Psoas muscle (tissue), 8 donors: Measurements from ENCODE around the gene POLR3A. TPM values are rescaled to one million over a fixed set of nuclear protein-coding genes. Genes with fewer than 3 reads are reported as not detected.
A peak's percentile ranks its signal among the peaks of the same experiment; 100 is the strongest.

Experiments
- ATAC-seq, 4 donors: fragments of 200-7000 bp; cut with Tn5 transposase; one replicate each; pipeline ENCODE4 v1.9.1; 2020; ENCODE audit warnings: moderate library complexity in 3 of 4, mild to moderate bottlenecking in 2 of 4
- DNase-seq, 2 donors: peaks; one replicate each; pipeline ENCODE4 v3.0.0-alpha.2; 2020
- H3K27ac ChIP-seq: fragments of 200-600 bp; one replicate; pipeline ENCODE4 v1.8.0; 2022
- H3K27me3 ChIP-seq, 3 donors: fragments of 200-600 bp in 1 of 3; one replicate each; pipeline versions ENCODE4 v1.6.1 to v1.8.0; 2013 to 2022; ENCODE audit warnings: low read length in 2 of 3, mild to moderate bottlenecking in 2 of 3, moderate library complexity in 1 of 3; ENCODE audit not compliant: insufficient read depth in 3 of 3
- H3K36me3 ChIP-seq, 2 donors: fragments of 200-600 bp in 1 of 2; one replicate each; pipeline versions ENCODE4 v1.6.1 to v1.8.0; 2013 to 2022; ENCODE audit warnings: low read depth in 1 of 2, mild to moderate bottlenecking in 1 of 2, moderate library complexity in 1 of 2; ENCODE audit not compliant: insufficient read depth in 1 of 2
- H3K4me1 ChIP-seq: fragments of 200-600 bp; one replicate; pipeline ENCODE4 v1.8.0; 2022
- H3K4me3 ChIP-seq: fragments of 200-600 bp; one replicate; pipeline ENCODE4 v1.8.0; 2022; ENCODE audit warnings: mild to moderate bottlenecking
- H3K9me3 ChIP-seq: fragments of 200-600 bp; one replicate; pipeline ENCODE4 v1.8.0; 2022
- WGBS, 3 donors: extraction: QIAGEN DNeasy Blood & Tissue Kit; methylation state at CpG; one replicate each; pipeline versions ENCODE4 v1.1.6 to v1.1.7; 2013; 5-methylcytosine and 5-hydroxymethylcytosine counted together
- intact Hi-C, 2 donors: fragments of 100-400 bp; cut with DNase I; formaldehyde crosslinking; loops; one replicate each; pipeline versions ENCODE4 v1.11.0 to v1.14.2; 2022
- polyA plus RNA-seq, 3 donors: library from polyadenylated mRNA; stranded (reverse); fragments of 200-250 nt; gene quantifications; one replicate each; pipeline ENCODE4 v1.2.3, GENCODE V29; 2013
- total RNA-seq, 4 donors: library from RNA; stranded (reverse); fragmentation: NEBNext Ultra II Directional in 2 of 4; extraction: Animal tissue kit (Norgen Biotek cat#: 25700) in 2 of 4; gene quantifications; one replicate each; pipeline versions ENCODE4 v1.2.1 to v1.2.4, GENCODE V29; 2021 to 2023
- TF ChIP-seq, protein P1 (sequence below): fragments of 200-600 bp; IDR thresholded peaks from one replicate; pipeline ENCODE4 v1.8.0; 2022; ENCODE audit warnings: antibody characterized with exemption
- donor health status: healthy with polysubstance abuse.
- donor health status: DM: no; HTN: no; CAD: no; lungs with moderate emphysema.
- donor health status: Bipolar disorder and iron deficiency.
- donor health status: healthy.
- donor health status: DM: yes; HTN: yes; CAD: no.
- donor health status: DM: no; HTN: no; CAD: no.
- donor health status: DM: no; HTN: no; CAD: no.
- donor health status: DM: yes; HTN: yes; CAD: no.

POLR3A gene
- total and polyA plus RNA-seq, 7 donors = 5.2 to 16.5 (median 12.6) TPM

DNA sequence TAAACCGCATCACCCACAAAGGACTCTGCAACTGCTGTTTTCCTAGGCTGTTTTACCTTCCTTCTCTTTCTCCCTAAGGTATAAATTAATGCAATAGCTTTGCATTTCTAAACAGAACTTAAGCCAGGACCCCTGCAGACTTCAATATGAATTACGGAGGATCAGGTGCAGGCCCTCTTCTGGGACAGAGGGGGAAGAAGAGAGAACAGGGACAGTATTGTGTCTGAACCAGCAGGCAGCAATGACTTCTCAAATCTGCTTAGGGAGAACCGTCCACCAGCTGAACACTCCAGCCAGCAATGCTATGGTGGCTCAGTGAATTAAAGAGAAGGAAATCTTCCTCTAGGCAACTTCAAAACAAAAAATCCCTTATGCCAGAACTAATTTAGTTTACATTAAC is 35.7 kb downstream of the POLR3A start:
- DNase-seq (no peak), ATAC-seq (no peak)
- TF ChIP-seq, protein P1, sequence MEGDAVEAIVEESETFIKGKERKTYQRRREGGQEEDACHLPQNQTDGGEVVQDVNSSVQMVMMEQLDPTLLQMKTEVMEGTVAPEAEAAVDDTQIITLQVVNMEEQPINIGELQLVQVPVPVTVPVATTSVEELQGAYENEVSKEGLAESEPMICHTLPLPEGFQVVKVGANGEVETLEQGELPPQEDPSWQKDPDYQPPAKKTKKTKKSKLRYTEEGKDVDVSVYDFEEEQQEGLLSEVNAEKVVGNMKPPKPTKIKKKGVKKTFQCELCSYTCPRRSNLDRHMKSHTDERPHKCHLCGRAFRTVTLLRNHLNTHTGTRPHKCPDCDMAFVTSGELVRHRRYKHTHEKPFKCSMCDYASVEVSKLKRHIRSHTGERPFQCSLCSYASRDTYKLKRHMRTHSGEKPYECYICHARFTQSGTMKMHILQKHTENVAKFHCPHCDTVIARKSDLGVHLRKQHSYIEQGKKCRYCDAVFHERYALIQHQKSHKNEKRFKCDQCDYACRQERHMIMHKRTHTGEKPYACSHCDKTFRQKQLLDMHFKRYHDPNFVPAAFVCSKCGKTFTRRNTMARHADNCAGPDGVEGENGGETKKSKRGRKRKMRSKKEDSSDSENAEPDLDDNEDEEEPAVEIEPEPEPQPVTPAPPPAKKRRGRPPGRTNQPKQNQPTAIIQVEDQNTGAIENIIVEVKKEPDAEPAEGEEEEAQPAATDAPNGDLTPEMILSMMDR = no peak
- Histone ChIP-seq H3K4me1 (peaks cover 8% of the 10 kb centered on the region), H3K4me3 (no peak overlapping the region), H3K9me3 (no peaks in the 10 kb centered on the region), H3K27ac (no peak overlapping the region), H3K36me3 (peaks cover 0 to 68% of the 10 kb centered on the region in 2 donors), H3K27me3 (no peaks in the 10 kb centered on the region)
- intact Hi-C loops = no loop called here
- WGBS, 3 donors = 73 to 84% (median 82%) methylated on average over 3 of the region's 3 CpGs

DNA sequence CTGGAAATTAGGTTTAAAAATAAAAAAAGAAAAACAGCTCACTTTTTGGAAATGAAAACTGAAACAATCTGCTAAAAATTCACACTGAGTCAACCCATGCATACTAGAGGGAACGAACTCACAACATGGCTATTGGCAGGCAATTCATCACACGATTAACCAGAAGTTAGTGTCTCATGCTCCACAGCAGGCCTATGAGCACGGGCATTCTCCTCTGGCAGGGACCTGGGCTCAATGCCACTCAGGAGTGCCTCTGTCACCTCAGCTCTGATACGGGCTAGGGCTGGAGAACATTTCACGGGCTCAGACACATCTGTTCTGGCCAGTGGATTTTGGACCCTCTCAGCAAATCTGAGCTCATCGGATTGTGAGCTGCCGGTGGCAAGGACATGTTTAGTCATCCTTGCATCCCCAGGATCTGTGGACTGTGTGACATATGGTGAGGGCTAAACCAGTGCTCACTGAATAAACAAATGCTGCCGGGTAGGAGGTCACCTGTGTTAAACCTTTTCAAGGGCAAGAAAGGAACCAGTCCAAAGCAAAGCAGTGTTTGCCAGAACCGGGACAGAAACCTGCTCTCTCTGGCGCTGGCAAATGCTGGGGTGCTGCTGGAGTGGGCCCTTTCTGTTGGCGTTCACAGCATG is 40.1 kb downstream of the POLR3A start:
- peak; percentile 49 to 82 for DNase-seq
- H3K27ac ChIP-seq = peak overlapping the region; percentile 84
- H3K4me1 ChIP-seq = peaks cover 33% of the 10 kb centered on the region
- TF ChIP-seq, protein P1 = no peak
- no peaks in the 10 kb centered on the region for H3K27me3 ChIP-seq
- ATAC-seq = peak; percentile 92 to 95 (median 93)
- intact Hi-C loops = loop anchor here in 1 of 2 donors (5.0 kb wide), 1 partner anchor 82 kb away; no protein-coding TSS in a partner anchor
- H3K36me3 ChIP-seq = peaks cover 8 to 95% of the 10 kb centered on the region in 2 donors
- 40 to 58% (median 47%) methylated on average over 11 of the region's 11 CpGs for WGBS, 3 donors
- no peaks in the 10 kb centered on the region for H3K9me3 ChIP-seq
- H3K4me3 ChIP-seq = no peak overlapping the region

DNA sequence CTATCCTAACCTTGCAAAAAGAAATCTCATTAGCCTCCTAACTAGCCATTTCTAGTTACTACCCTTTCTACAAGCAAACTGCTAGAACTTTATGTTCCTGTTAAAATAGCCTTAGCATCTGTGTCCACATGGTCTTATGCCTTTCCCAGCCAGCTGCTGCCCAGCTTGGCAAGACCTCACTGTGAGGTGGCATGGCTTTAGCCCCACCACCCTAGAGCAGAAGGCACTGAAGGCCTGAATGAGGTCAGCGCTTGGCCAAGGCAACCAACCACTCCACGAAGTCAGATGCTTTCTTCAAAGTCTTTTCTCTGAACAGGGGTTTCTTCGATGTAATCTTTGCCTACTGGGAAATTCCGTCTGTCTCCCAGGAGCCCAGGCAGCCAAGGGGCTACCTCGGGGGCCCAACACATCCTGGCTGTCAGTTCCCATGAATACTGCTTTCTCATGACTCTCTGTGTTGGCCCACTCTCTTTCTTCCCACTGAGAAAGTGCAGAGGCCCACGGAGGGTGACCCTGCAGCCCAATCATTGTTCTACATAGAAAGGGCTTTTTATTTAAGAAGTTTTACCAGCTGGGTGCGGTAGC is 41.6 kb downstream of the POLR3A start:
- TF ChIP-seq, protein P1 = no peak
- ATAC-seq = peak; percentile 47 to 77 (median 64)

GRCh38 chr10:77984986-77985385 is 44.3 kb downstream of the POLR3A start:
- H3K27ac ChIP-seq = peak overlapping the region; percentile 92
- peaks cover 20 to 91% of the 10 kb centered on the region in 2 donors for H3K36me3 ChIP-seq
- peaks cover 51% of the 10 kb centered on the region for H3K4me1 ChIP-seq
- no peak overlapping the region for H3K4me3 ChIP-seq
- no peaks in the 10 kb centered on the region for H3K9me3 ChIP-seq
- WGBS, 3 donors = 85 to 88% (median 87%) methylated on average over 4 of the region's 4 CpGs
- no peak for DNase-seq
- TF ChIP-seq, protein P1 = no peak
- intact Hi-C loops = loop anchor here in 1 of 2 donors (5.0 kb wide), 1 partner anchor 78 kb away; no protein-coding TSS in a partner anchor
- no peaks in the 10 kb centered on the region for H3K27me3 ChIP-seq
- ATAC-seq = no peak

More for the DNA sequence above, 41.6 kb downstream of the POLR3A start:
- Histone ChIP-seq H3K9me3 (no peaks in the 10 kb centered on the region), H3K4me3 (no peak overlapping the region), H3K27ac (peak overlapping the region; percentile 84), H3K27me3 (no peaks in the 10 kb centered on the region), H3K36me3 (peaks cover 11 to 93% of the 10 kb centered on the region in 2 donors), H3K4me1 (peaks cover 48% of the 10 kb centered on the region)
- peak in 1 of 2 donors; percentile 74 for DNase-seq
- intact Hi-C loops = loop anchor here in 1 of 2 donors (5.0 kb wide), 1 partner anchor 80 kb away; no protein-coding TSS in a partner anchor
- WGBS, 3 donors = 50 to 77% (median 59%) methylated on average over 7 of the region's 7 CpGs
